HuH-7.5 (cell line): ENCODE measurements around the gene TALDO1.

Experiments used
- DNase-seq: peaks from one replicate; pipeline ENCODE4 v3.0.0; 2011; ENCODE audit warnings: low spot score

Gene TALDO1

GRCh38 chr11:788009-788640 is 40.9 kb downstream of the TALDO1 start:
- no peak for DNase-seq

- no peak for DNase-seq
Measured at GRCh38 chr11:788953-789940, 42.0 kb downstream of the TALDO1 start.

- DNase-seq: no peak
Measured at GRCh38 chr11:789943-790342, 42.7 kb downstream of the TALDO1 start, which contains the start of gene CEND1. Gene CEND1, minus strand, starts transcription at chr11:790090. Its CDS starts 1,514 bp downstream, at chr11:788576.

- DNase-seq: no peak
Measured at GRCh38 chr11:790721-791564, 43.7 kb downstream of the TALDO1 start.

GRCh38 chr11:791658-792534 is 44.6 kb downstream of the TALDO1 start:
- no peak for DNase-seq

- no peak for DNase-seq
Measured at GRCh38 chr11:792535-792821, 45.2 kb downstream of the TALDO1 start.

- DNase-seq: no peak
Measured at GRCh38 chr11:792873-793272, 45.6 kb downstream of the TALDO1 start.

GRCh38 chr11:793556-793955 is 46.3 kb downstream of the TALDO1 start:
- DNase-seq: no peak

- no peak for DNase-seq
Measured at GRCh38 chr11:794013-794765, 46.9 kb downstream of the TALDO1 start.

- no peak for DNase-seq
Measured at GRCh38 chr11:794766-795633, 47.7 kb downstream of the TALDO1 start.

GRCh38 chr11:795634-796564 is 48.6 kb downstream of the TALDO1 start:
- no peak for DNase-seq

- no peak for DNase-seq
Measured at GRCh38 chr11:796565-797295, 49.5 kb downstream of the TALDO1 start.

- peak; percentile 89 for DNase-seq
Measured at GRCh38 chr11:797296-798092, 50.2 kb downstream of the TALDO1 start.

GRCh38 chr11:798093-798713 is 50.9 kb downstream of the TALDO1 start, which contains the start of gene SLC25A22:
Gene SLC25A22, minus strand, starts transcription at chr11:798281. Its CDS starts 3,275 bp downstream, at chr11:795006.
- DNase-seq: peak; percentile 97

- no peak for DNase-seq
Measured at GRCh38 chr11:799641-800316, 52.5 kb downstream of the TALDO1 start.

- DNase-seq: no peak
Measured at GRCh38 chr11:800473-800872, 53.2 kb downstream of the TALDO1 start.
